Esophagus muscularis mucosa (tissue), 4 donors: Measurements from ENCODE around the gene C4orf50. TPM values are rescaled to one million over a fixed set of nuclear protein-coding genes. Genes with fewer than 3 reads are reported as not detected.

Experiments
- DNase-seq: peaks from one replicate; pipeline ENCODE4 v3.0.0-alpha.2; 2017; ENCODE audit errors: extremely low spot score
- H3K27ac ChIP-seq, 4 donors: fragments of 200-600 bp; sonication (generic); replicated peaks in 1 of 4; 1 replicate in 3 of 4; 2 replicates in 1 of 4; pipeline ENCODE4 v1.5.1; 2016 to 2019; ENCODE audit warnings: mild to moderate bottlenecking in 1 of 4
- H3K27me3 ChIP-seq, 4 donors: fragments of 200-600 bp; sonication (generic); one replicate each; pipeline versions ENCODE4 v1.5.1 to v1.6.0; 2016 to 2019
- H3K36me3 ChIP-seq, 4 donors: fragments of 200-600 bp; sonication (generic); one replicate each; pipeline ENCODE4 v1.5.1; 2016 to 2019
- H3K4me1 ChIP-seq, 4 donors: fragments of 200-600 bp; sonication (generic); one replicate each; pipeline ENCODE4 v1.5.1; 2016 to 2019
- H3K4me3 ChIP-seq, 4 donors: fragments of 200-600 bp; sonication (generic); 1 replicate in 2 of 4; 2 replicates in 2 of 4; pipeline ENCODE4 v1.5.1; 2016 to 2019; ENCODE audit warnings: mild to moderate bottlenecking in 4 of 4, moderate library complexity in 1 of 4
- H3K9me3 ChIP-seq, 4 donors: fragments of 200-600 bp; sonication (generic); 1 replicate in 3 of 4; 2 replicates in 1 of 4; pipeline ENCODE4 v1.5.1; 2016 to 2019
- CTCF ChIP-seq, 3 experiments: fragments of 200-600 bp in 2 of 3; fragments of 450-650 bp in 1 of 3; sonication (generic) in 2 of 3; IDR thresholded peaks; one replicate each; pipeline ENCODE4 v1.5.1; 2017 to 2019; ENCODE audit warnings: antibody characterized with exemption in 3 of 3, mild to moderate bottlenecking in 2 of 3, moderate library complexity in 1 of 3
- EP300 ChIP-seq: sonication (generic); formaldehyde crosslinking; IDR thresholded peaks from one replicate; pipeline ENCODE4 v1.6.1; 2017; ENCODE audit warnings: antibody characterized with exemption
- POLR2A ChIP-seq: fragments of 450-650 bp; IDR thresholded peaks from one replicate; pipeline ENCODE4 v1.6.1; 2017; ENCODE audit warnings: antibody characterized with exemption, moderate library complexity, mild to moderate bottlenecking, low read depth
- POLR2AphosphoS5 ChIP-seq, 2 donors: sonication (generic); formaldehyde crosslinking; IDR thresholded peaks; one replicate each; pipeline ENCODE4 v1.6.1; 2017; ENCODE audit warnings: antibody characterized with exemption in 2 of 2
- WGBS: methylation state at CpG from one replicate; pipeline ENCODE4 v1.1.5; 2018; 5-methylcytosine and 5-hydroxymethylcytosine counted together
- intact Hi-C: fragments of 100-400 bp; cut with DNase I; formaldehyde crosslinking; loops from one replicate; pipeline ENCODE4 v1.15.1; 2023
- total RNA-seq, 4 donors: library from RNA; depleted of rRNA; stranded (reverse); fragments of >200 nt; gene quantifications; one replicate each; pipeline versions ENCODE4 v1.1.0 to v1.2.1, GENCODE V29; 2016

Gene C4orf50
- total RNA-seq, 4 donors from 2014 or later: 0.11 to 0.42 (median 0.26) TPM

GRCh38 chr4:6023731-6024130 lies 5.5 kb upstream of the C4orf50 start:
- peaks cover 0 to 38% (median 0%) of the 10 kb centered on the region in 4 donors for H3K27me3 ChIP-seq
- no peak for DNase-seq
- WGBS: 69% methylated on average over 8 of the region's 10 CpGs
- intact Hi-C loops: no loop called here
- no peaks in the 10 kb centered on the region for H3K36me3 ChIP-seq
- no peak overlapping the region for H3K27ac ChIP-seq
- TF ChIP-seq POLR2A (no peak), POLR2AphosphoS5 (IDR thresholded peaks at IDR 0.05) (no peak), EP300 (no peak), CTCF (IDR thresholded peaks at IDR 0.05) (no peak)
- no peaks in the 10 kb centered on the region for H3K9me3 ChIP-seq
- no peak overlapping the region for H3K4me3 ChIP-seq
- no peaks in the 10 kb centered on the region for H3K4me1 ChIP-seq

GRCh38 chr4:6022607-6023288 lies 4.5 kb upstream of the C4orf50 start:
- Histone ChIP-seq H3K9me3 (no peaks in the 10 kb centered on the region), H3K4me1 (no peaks in the 10 kb centered on the region), H3K27ac (no peak overlapping the region), H3K36me3 (no peaks in the 10 kb centered on the region), H3K4me3 (no peak overlapping the region), H3K27me3 (peaks cover 0 to 42% (median 0%) of the 10 kb centered on the region in 4 donors)
- intact Hi-C loops: no loop called here
- 80% methylated on average over 29 of the region's 30 CpGs for WGBS
- no peak for DNase-seq
- TF ChIP-seq POLR2AphosphoS5 (IDR thresholded peaks at IDR 0.05) (no peak), POLR2A (no peak), EP300 (no peak), CTCF (IDR thresholded peaks at IDR 0.05) (no peak)

- TF ChIP-seq CTCF (IDR thresholded peaks at IDR 0.05) (no peak), POLR2A (no peak), POLR2AphosphoS5 (IDR thresholded peaks at IDR 0.05) (no peak), EP300 (no peak)
- Histone ChIP-seq H3K27ac (no peak overlapping the region), H3K36me3 (no peaks in the 10 kb centered on the region), H3K9me3 (no peaks in the 10 kb centered on the region), H3K4me1 (no peaks in the 10 kb centered on the region), H3K4me3 (no peak overlapping the region), H3K27me3 (peaks cover 0 to 43% (median 0%) of the 10 kb centered on the region in 4 donors)
- intact Hi-C loops: no loop called here
- no peak for DNase-seq
- 85% methylated on average over 17 of the region's 20 CpGs for WGBS
Measured at GRCh38 chr4:6021831-6022606, 3.8 kb upstream of the C4orf50 start.

- Histone ChIP-seq H3K9me3 (no peaks in the 10 kb centered on the region), H3K4me3 (no peak overlapping the region), H3K36me3 (no peaks in the 10 kb centered on the region), H3K27me3 (peaks cover 0 to 47% (median 0%) of the 10 kb centered on the region in 4 donors), H3K27ac (no peak overlapping the region), H3K4me1 (no peaks in the 10 kb centered on the region)
- TF ChIP-seq CTCF (IDR thresholded peaks at IDR 0.05) (no peak), EP300 (no peak), POLR2A (no peak), POLR2AphosphoS5 (IDR thresholded peaks at IDR 0.05) (no peak)
- WGBS: 88% methylated on average over 6 of the region's 8 CpGs
- intact Hi-C loops: no loop called here
- no peak for DNase-seq
Measured at GRCh38 chr4:6020613-6021012, 2.4 kb upstream of the C4orf50 start.
